Neural progenitor cell (in vitro differentiated cells): ENCODE measurements around the gene HOOK2.

ENCODE experiments used
- CTCF ChIP-seq: fragments of 200-600 bp; sonication (generic); IDR thresholded peaks from 2 replicates; pipeline ENCODE4 v1.5.1; 2017; ENCODE audit warnings: antibody characterized with exemption, mild to moderate bottlenecking
- EZH2 ChIP-seq: fragments of 200-600 bp; sonication (generic); IDR thresholded peaks from 2 replicates; pipeline ENCODE4 v1.6.1; 2017; ENCODE audit warnings: antibody characterized with exemption, mild to moderate bottlenecking, moderate library complexity
- EZH2phosphoT487 ChIP-seq: fragments of 200-600 bp; sonication (generic); IDR thresholded peaks from 2 replicates; pipeline ENCODE4 v1.6.1; 2017; ENCODE audit warnings: antibody characterized with exemption

- TF ChIP-seq CTCF, result peak; percentile 98
- TF ChIP-seq EZH2, result peak; percentile 9
- TF ChIP-seq EZH2phosphoT487, result no peak
Observed at GRCh38 chr19:12777217-12778016, 2.1 kb upstream of the HOOK2 start.
